Measurements from ENCODE around the gene TOP1. TPM values are rescaled to one million over a fixed set of nuclear protein-coding genes. Genes with fewer than 3 reads are reported as not detected.
"Not testable (repeated sequence)": the region's sequence is repeated elsewhere in the genome, so short reads cannot be mapped to it uniquely, and the experiment has no call there.

TOP1 gene
- total RNA-seq, 1 donor from 2014 or later: 52.0 TPM

GRCh38 chr20:41000628-41001027, 28.0 kb upstream of the TOP1 start:
- Histone ChIP-seq H3K9me3 (no peaks in the 10 kb centered on the region), H3K4me3 (no peak overlapping the region), H3K27me3 (ENCODE audit: low read depth) (no peaks in the 10 kb centered on the region), H3K36me3 (no peaks in the 10 kb centered on the region), H3K27ac (no peak overlapping the region), H3K4me1 (peaks cover 44% of the 10 kb centered on the region)
- TF ChIP-seq CTCF (IDR thresholded peaks at IDR 0.05): no peak
- intact Hi-C loops (cut with DNase I): no loop called here
- no peak for DNase-seq
- ATAC-seq: no peak

- Histone ChIP-seq H3K27ac (no peak overlapping the region), H3K4me1 (peaks cover 53% of the 10 kb centered on the region), H3K36me3 (no peaks in the 10 kb centered on the region), H3K27me3 (ENCODE audit: low read depth) (no peaks in the 10 kb centered on the region), H3K9me3 (no peaks in the 10 kb centered on the region), H3K4me3 (no peak overlapping the region)
- no peak for DNase-seq
- intact Hi-C loops (cut with DNase I): no loop called here
- ATAC-seq: no peak
- TF ChIP-seq CTCF (IDR thresholded peaks at IDR 0.05): no peak
These were observed 27.1 kb upstream of the TOP1 start for GRCh38 chr20:41001497-41001896.

GRCh38 chr20:41002842-41003142, 25.8 kb upstream of the TOP1 start:
- Histone ChIP-seq H3K4me1 (peaks cover 66% of the 10 kb centered on the region), H3K27ac (peak overlapping the region; percentile 94)

GRCh38 chr20:41003143-41003935, 25.3 kb upstream of the TOP1 start:
- DNase-seq (peak; percentile 80), ATAC-seq (peak; percentile 85 to 87)
- H3K4me3 ChIP-seq: peak overlapping the region; percentile 22
- no peaks in the 10 kb centered on the region for H3K27me3 ChIP-seq (ENCODE audit: low read depth)
- H3K4me1 ChIP-seq: peaks cover 70% of the 10 kb centered on the region
- peak overlapping the region; percentile 94 for H3K27ac ChIP-seq
- no peaks in the 10 kb centered on the region for H3K9me3 ChIP-seq
- intact Hi-C loops (cut with DNase I): no loop called here
- no peaks in the 10 kb centered on the region for H3K36me3 ChIP-seq
- no peak for TF ChIP-seq CTCF (IDR thresholded peaks at IDR 0.05)

More at GRCh38 chr20:41002842-41003142, 25.8 kb upstream of the TOP1 start:
- Histone ChIP-seq H3K9me3 (no peaks in the 10 kb centered on the region), H3K36me3 (no peaks in the 10 kb centered on the region), H3K27me3 (ENCODE audit: low read depth) (no peaks in the 10 kb centered on the region), H3K4me3 (no peak overlapping the region)
- no peak for DNase-seq
- intact Hi-C loops (cut with DNase I): no loop called here
- ATAC-seq: no peak
- TF ChIP-seq CTCF (IDR thresholded peaks at IDR 0.05): no peak

- H3K27ac ChIP-seq: peak overlapping the region; percentile 94
- H3K9me3 ChIP-seq; ATAC-seq; intact Hi-C loops (cut with DNase I); H3K36me3 ChIP-seq; H3K27me3 ChIP-seq (ENCODE audit: low read depth); DNase-seq: not testable (repeated sequence)
- H3K4me3 ChIP-seq: peak overlapping the region; percentile 22
- H3K4me1 ChIP-seq: peaks cover 73% of the 10 kb centered on the region
These were observed 24.7 kb upstream of the TOP1 start for GRCh38 chr20:41003936-41004294.

- Histone ChIP-seq H3K27me3 (ENCODE audit: low read depth) (no peaks in the 10 kb centered on the region), H3K36me3 (no peaks in the 10 kb centered on the region), H3K27ac (peak overlapping the region; percentile 94), H3K4me1 (peaks cover 73% of the 10 kb centered on the region), H3K9me3 (no peaks in the 10 kb centered on the region), H3K4me3 (peak overlapping the region; percentile 22)
- ATAC-seq (no peak), DNase-seq (no peak)
- intact Hi-C loops (cut with DNase I): no loop called here
- TF ChIP-seq CTCF (IDR thresholded peaks at IDR 0.05): no peak
These were observed 23.9 kb upstream of the TOP1 start for GRCh38 chr20:41004531-41005360.
